Activated CD8-positive, alpha-beta memory T cell treated with anti-CD3 and anti-CD28 coated beads for 36 hours (primary cell): ENCODE results near the gene RAB13. TPM values are rescaled to one million over a fixed set of nuclear protein-coding genes. Genes with fewer than 3 reads are reported as not detected.

ENCODE experiments used
- CTCF ChIA-PET: fragments of 350-600 bp; sonication (Branson Sonifier 250); formaldehyde crosslinking; loops from one replicate; lab custom pipeline; 2021; ENCODE audit warnings: antibody characterized with exemption; lab: Charles Lee
- POLR2A ChIA-PET: fragments of 350-600 bp; sonication (Branson Sonifier 250); formaldehyde crosslinking; loops from one replicate; lab custom pipeline; 2021; ENCODE audit warnings: antibody characterized with exemption; lab: Charles Lee
- total RNA-seq, 2 experiments: library from RNA; stranded (reverse); gene quantifications; one replicate each; pipeline ENCODE4 v1.2.3, GENCODE V29; 2021

Gene RAB13
- total RNA-seq, 2 experiments from 2014 or later, result 15.5 to 16.6 TPM

DNA sequence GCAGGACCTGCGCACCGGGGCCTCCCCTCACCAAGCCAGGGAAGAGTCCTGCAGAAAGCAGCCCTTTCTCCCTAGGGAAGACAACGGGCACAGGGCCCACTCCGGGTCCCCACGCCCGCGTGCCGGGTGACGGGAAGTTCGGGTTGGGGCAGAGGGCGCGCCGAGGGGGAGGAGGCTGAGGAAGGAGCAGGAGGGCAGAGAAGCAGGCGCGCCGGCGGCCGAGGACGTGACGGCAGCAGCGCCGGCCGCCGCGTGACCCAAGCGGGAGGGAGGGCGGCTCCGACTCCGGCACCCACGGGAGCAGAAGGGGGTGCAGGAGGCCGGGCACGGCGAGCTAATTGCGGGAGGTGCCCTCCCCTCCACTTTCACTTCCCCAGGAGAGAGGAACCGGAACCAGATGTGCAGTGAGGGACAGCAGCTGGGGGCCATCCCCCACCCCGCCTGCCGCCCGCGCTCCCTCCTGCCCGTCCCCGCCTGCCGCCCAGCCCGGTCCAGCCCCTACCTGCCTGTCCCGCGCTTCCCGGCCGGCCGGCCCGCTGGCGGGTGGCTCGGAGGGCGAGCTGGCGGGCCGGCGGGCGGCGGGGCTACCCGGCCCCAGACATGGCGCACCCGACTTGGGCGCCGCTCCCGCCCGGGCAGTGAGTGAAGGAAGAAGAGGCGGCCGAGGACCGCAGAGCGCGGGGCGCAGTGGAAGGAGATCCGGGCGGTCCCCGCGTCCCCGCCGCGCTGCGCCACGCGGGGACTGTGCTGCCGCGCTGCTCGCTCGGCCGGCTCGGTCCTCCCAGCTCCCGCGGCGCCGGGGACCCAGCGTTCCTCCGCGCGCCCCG is 40.1 kb downstream of the RAB13 start:
- ChIA-PET CTCF (interaction anchor here (0.6 to 4.2 kb wide), 25 partner anchors 10 to 154 kb away, joined by 3 to 31 read pairs (median 5); partner anchors contain the start of genes CREB3L4, CRTC2, GATAD2B and JTB), POLR2A (interaction anchor here (0.5 to 3.5 kb wide), 14 partner anchors 11 to 306 kb away, joined by 3 to 32 read pairs (median 6); partner anchors contain the start of genes CREB3L4, CRTC2, GATAD2B and JTB)

DNA sequence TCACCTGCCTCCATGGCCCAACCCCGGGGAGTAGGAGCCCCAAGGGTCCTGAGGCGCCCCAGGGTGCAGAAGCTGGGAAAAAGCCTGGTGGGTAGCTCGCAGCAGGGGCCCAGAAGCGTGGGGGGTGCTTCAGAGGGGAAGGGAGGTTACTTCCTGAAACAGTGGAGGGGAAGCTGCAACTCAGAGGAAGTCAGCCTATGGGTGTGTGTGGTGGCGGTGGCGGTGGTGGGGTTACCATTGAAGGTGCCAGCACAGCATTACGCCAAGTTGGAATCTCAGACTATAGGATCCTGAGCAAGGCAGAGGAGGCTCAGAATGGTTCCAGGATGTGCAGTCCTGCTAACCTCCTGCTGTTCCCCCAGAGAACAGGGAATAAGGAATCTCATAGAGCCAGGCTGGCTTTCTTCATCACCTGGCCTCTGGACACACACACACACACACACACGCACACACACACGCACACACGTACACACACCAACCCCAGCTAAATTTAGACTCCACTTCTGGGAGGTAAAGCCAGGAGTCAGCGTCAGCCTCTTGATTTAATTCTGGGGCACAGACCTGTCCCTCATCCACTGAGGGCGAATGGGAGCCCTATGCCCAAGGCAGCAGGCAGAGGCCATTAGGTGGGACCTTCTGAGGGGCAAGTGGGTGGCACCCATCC is 40.9 kb downstream of the RAB13 start:
- POLR2A ChIA-PET, result interaction anchor here (1.1 to 3.5 kb wide), 6 partner anchors 12 to 45 kb away, joined by 4 to 32 read pairs (median 13); partner anchors contain the start of genes CREB3L4, CRTC2, GATAD2B and JTB
- CTCF ChIA-PET, result interaction anchor here (0.6 to 4.2 kb wide), 18 partner anchors 11 to 328 kb away, joined by 3 to 31 read pairs (median 5); partner anchors contain the start of genes CREB3L4, CRTC2, GATAD2B and JTB

DNA sequence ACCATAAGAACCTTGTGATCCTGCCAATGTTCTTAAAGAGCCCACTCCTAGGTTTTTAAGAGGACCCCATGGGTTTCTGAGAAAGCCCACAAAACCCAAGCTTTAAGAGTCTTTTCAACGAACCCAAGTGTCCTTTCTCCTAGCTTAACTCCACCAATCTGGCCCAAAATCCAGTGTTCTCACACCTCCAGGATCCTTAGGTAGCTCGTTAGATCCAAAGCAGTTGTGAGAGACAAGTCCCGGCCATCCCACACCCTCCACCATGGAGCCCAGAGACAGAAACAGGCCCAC is 41.4 kb downstream of the RAB13 start:
- POLR2A ChIA-PET, result interaction anchor here (1.1 to 3.5 kb wide), 5 partner anchors 13 to 46 kb away, joined by 4 to 32 read pairs (median 5); partner anchors contain the start of genes CREB3L4, CRTC2, GATAD2B and JTB
- CTCF ChIA-PET, result interaction anchor here (0.6 to 4.2 kb wide), 8 partner anchors 13 to 328 kb away, joined by 3 to 29 read pairs (median 4); partner anchors contain the start of genes GATAD2B, RAB13 and RPS27

DNA sequence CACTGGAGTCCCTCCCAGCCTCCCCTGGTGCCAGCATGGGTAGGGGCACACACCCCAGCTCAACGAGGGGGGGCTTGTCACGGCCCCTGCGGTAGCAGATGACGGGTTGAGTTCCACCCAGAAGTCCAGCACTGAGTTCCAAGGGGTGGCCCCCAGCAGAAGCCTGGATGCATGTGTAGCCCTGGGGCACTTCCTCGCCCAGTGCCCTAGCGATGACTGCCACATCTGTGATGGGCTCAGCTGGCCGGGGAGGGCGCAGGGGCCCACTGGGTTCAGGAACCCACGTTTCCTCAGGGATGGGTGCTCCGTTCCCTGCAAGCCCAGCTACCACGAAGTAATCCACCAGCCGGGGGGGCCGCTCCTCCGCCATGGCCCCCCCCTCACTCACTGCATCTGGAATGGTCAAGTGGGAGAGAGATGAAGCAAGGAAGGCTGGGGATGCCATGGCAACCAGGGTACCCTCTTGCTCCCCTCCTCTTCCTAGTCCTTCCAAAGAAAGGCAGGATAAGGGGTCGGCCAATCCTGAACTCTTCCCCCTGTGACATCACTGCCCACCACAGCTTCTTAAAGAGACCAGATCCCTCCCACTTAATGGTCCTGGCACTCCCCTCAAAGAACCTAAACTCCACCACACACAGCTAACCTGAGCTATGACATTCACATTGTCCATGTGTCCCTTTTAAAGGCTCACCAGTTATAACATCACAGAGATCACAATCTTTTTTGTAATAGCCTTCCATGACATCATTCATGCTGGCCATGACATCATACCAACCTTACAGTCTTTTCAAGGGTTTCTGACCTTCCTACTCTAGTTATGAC is 41.9 kb downstream of the RAB13 start:
- ChIA-PET CTCF (interaction anchor here (0.6 to 4.2 kb wide), 8 partner anchors 13 to 329 kb away, joined by 3 to 29 read pairs (median 4); partner anchors contain the start of genes CREB3L4, GATAD2B, RAB13 and RPS27), POLR2A (interaction anchor here (0.5 to 3.5 kb wide), 7 partner anchors 13 to 46 kb away, joined by 3 to 32 read pairs (median 5); partner anchors contain the start of genes CREB3L4, CRTC2, GATAD2B and JTB)

DNA sequence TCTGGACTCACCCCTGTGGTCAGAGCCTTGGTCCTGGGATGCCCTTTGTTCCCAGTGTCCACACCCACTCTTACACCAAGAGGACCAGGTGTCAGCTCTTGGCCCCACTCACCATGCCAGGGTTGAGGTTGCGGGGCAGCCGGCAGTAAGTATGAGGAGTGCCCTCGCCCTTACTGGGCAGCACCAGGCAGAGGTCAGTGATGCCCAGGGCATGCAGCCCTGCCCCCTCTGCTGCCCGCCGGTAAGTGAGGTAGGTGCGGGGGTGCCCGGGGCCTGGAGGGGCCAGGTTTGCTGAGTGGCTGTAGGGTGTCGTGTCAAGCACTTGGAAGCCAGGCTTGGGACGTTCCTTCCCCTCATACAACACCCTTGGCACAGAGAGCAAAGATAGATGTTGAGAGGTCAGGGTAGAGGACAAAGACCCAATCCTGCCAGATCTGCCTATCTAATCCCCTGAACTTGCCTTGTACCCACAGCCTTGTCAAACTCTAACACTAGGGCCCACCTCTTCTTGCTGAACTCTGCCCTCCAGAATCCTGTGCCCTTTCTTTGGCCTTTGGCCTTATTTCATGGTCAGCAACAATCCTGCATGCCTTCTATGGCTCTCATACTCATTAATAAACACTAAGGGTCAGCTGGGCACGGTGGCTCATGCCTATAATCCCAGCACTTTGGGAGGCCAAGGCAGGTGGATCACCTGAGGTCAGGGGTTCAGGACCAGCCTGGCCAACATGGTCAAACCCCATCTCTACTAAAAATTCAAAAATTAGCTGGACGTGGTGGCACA is 43.2 kb downstream of the RAB13 start:
- POLR2A ChIA-PET, result interaction anchor here (1.1 kb wide), 1 partner anchor 20 kb away, joined by 10 read pairs; the partner anchor contains the start of gene GATAD2B
- CTCF ChIA-PET, result interaction anchor here (0.6 to 4.2 kb wide), 4 partner anchors 22 to 44 kb away, joined by 3 to 29 read pairs (median 16); partner anchors contain the start of genes CREB3L4, GATAD2B and RAB13

DNA sequence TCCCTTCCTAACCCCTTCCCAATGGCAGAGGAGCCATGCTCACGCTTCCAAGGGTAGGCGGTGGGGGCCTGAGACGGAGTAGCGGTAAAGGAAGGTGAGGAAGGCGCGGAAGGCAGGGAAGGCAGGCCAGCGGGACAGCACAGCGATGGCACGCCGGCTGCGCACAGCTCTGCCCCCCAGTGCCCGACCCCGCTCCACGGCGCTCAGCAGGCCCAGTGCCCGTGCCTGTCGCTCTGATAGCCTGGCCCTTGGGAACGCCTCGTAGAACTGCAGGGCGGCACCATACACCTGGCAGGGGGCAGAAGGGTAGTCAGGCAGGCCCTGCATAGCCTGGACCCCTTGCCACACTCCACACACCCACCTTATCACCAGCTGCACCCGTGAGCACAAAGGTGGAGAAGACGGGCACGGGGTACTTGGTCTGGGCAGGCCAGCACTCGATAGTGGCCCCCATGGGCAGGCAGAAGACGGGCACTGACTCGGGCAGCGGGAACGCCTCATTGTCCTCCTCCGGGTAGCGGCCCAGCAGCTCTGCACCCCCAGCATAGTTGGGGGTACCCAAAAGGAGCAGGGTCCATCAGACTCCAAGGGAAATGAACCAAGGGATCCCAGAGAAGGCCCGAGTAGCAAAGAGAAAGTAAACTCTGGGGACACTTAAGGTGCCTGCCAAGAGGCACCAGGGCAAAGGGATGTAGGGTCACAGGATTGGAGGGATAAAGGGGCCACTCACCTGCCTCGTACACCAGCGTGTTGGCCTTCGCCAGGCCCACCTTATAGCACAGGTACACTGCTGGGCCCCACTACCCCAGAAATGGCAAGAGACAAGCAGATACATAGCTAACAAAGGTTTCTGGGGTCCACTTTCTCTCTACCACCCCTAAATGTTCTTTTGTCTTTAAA is 44.1 kb downstream of the RAB13 start:
- CTCF ChIA-PET, result no interaction called here
- POLR2A ChIA-PET, result no interaction called here

DNA sequence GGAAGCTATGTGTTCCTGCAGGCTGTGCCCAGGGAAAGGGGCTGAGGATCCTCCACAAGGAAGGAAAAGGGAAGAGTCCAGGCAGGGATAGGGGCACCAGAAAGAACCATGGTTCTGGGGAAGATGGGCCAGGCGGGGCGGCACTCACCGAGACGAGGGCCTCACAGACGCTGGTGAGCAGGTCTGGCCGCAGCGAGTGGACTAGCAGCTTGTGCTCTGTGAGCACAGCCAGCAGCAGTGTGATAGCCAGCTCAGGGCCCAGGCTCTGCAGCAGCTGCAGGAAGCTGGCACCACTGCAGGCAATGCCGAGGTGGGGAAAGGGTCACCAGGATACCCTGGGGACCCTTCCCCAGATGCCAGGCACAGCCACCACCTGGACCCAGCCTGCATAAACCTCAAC is 45.4 kb downstream of the RAB13 start:
- ChIA-PET CTCF (interaction anchor here (0.8 kb wide), 1 partner anchor 10 kb away, joined by 3 read pairs; no protein-coding TSS in a partner anchor), POLR2A (no interaction called here)

DNA sequence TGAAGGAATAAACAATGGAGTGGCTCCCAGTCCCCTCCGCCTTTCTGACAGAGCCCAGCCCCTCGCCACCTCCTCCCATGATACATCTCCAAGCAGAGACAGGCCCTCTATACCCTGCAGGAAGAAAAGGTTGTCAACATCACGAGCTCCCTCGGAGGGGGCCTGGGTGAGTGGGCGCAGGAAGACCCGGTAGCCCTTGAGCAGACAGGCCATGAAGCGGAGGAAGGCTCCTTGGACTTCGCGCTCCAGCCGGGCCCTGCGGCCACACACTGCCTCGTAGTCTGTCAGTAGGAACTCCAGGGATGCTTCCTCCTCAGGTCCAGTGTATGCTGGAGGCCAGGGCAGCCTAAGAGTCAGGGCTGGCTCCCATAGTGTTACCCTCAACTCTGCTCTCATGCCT is 46.7 kb downstream of the RAB13 start:
- ChIA-PET POLR2A (no interaction called here), CTCF (interaction anchor here (0.6 kb wide), 1 partner anchor 85 kb away, joined by 3 read pairs; no protein-coding TSS in a partner anchor)

DNA sequence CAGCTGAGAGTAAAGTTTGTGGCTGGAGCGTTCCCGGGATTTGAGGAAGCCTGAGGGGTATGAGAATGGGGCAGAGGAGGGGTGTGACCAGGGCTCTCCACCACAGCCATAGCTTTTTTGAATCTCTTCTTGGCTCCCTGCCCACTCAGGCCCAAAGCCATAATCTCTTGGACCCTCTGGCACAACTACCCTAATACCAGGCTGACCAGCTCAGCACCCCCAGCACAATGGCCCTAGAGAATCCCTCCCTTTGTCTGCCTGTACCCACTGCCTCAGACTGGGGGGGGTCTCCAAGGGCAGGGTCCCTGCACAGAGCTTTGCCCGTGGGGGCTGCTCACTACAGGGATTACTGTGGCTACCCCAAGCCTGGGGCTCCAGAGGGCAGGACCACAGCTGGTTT is 47.1 kb downstream of the RAB13 start:
- CTCF ChIA-PET, result interaction anchor here (0.5 kb wide), 1 partner anchor 31 kb away, joined by 3 read pairs; no protein-coding TSS in a partner anchor

DNA sequence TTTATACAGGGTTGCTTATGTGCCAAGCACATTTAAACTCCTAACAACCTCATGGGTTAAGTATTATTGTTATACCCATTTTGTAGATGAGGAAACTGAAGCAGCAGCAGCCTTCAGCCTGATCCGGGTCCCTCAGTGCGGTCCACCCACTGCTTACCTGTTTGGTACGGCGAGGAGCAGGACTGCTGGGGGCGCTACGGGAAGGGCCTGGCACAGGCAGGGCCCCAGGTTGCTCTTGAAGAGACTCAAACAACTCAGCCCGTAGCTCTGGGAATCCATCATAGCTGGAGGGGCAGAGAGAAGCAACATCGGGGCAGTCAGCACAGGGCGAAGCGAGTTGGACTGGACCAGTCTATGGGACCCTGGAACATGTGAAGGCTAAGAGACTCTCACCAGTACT is 48.8 kb downstream of the RAB13 start:
- ChIA-PET CTCF (no interaction called here), POLR2A (no interaction called here)

More for the DNA sequence above, 47.1 kb downstream of the RAB13 start:
- POLR2A ChIA-PET, result no interaction called here

DNA sequence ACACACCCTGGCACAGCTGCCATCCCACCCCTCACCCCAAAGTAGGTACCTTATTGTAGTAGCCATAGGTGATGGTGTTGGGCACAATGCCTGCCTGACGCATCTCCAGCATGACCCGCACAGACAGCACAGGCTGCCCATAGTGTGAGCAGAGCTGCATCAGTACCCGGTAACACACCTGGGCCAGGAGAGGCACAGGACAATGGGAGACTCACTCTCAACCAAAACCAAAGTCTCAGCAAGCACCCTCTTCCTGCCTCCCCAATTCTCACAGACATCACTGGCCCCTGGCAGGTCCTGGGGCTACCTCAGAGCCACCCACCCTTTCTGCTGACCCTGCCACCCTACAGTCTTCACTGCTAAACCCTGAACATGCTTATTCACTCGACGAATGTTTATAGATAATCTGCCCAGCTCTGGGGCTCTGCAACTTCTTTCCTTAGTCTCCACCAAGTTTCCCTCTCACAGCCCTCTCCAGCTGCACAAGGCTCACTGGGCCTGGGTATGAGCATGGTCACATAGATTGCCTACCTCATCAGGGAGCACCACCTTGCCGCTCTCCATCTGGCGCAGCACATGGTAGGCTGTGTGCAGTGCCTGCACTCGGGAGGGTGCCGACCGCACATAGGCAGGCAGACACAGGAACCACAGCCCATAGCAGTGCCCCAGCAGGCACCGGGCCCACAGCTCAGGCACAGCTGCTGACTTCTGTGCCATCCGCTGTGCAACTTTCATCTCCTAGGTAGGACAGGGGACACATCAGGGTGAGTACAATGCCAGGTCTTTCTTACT is 49.9 kb downstream of the RAB13 start:
- CTCF ChIA-PET, result no interaction called here
- POLR2A ChIA-PET, result no interaction called here

DNA sequence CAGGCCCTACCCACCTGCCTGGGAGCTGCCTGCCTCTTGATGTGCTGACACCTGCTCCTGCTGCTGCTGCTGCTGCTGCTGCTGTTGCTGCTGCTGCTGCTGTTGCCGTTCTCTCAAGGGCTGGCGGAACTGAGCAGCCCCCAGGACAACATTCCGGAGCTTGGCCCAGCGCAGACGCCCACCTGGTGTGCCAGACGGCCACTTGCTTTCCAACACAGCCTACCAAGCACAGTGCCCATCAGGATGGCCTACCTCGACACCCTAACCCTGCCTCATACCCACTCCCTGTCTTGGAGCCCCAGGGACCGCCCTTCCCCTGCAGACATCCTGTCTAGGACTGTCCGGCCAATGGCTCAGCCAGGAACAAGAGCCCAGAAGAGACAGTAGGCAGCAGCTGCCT is 51.4 kb downstream of the RAB13 start:
- POLR2A ChIA-PET, result no interaction called here
- CTCF ChIA-PET, result no interaction called here

DNA sequence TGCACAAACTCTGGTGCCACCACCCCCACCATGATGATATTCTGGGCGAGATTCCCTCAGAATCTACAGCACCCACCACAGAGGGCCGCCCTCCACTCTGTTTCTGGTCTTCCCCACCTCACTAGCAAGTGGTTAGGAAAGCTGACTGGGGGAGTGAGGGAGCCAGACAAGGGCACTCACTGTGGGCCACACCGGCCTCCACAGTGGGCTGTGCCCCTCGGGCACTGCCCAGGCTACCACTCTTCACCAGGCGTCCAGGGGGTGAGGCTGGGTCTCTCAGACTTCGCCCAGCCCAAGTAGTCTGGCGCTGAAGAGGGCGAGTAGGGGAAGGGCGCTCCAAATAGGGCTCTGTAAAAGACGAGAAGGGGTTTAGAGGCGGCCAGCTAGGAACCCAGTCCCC is 52.2 kb downstream of the RAB13 start:
- ChIA-PET POLR2A (interaction anchor here (0.5 kb wide), 1 partner anchor 29 kb away, joined by 3 read pairs; no protein-coding TSS in a partner anchor), CTCF (no interaction called here)

DNA sequence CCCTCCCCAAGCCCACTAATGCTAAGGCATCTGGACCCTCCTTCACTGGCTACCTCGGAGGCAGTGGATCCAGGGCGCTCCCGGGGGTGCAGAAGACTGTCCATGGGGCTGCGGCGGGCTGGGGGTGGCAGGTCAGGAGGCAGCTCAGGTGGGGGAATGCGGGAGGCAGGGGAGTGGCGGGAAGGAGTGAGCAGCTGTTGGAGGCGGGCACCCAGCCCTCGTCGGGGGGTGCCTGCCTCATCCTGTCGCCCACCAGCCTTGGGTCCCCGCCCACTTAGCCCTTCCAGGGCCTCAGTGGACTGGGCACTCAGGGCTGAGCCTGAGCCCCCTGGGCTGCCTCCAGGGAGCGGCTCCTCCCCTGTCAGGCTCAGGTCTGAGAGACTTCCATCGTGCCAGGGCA is 52.7 kb downstream of the RAB13 start:
- ChIA-PET CTCF (no interaction called here), POLR2A (no interaction called here)

DNA sequence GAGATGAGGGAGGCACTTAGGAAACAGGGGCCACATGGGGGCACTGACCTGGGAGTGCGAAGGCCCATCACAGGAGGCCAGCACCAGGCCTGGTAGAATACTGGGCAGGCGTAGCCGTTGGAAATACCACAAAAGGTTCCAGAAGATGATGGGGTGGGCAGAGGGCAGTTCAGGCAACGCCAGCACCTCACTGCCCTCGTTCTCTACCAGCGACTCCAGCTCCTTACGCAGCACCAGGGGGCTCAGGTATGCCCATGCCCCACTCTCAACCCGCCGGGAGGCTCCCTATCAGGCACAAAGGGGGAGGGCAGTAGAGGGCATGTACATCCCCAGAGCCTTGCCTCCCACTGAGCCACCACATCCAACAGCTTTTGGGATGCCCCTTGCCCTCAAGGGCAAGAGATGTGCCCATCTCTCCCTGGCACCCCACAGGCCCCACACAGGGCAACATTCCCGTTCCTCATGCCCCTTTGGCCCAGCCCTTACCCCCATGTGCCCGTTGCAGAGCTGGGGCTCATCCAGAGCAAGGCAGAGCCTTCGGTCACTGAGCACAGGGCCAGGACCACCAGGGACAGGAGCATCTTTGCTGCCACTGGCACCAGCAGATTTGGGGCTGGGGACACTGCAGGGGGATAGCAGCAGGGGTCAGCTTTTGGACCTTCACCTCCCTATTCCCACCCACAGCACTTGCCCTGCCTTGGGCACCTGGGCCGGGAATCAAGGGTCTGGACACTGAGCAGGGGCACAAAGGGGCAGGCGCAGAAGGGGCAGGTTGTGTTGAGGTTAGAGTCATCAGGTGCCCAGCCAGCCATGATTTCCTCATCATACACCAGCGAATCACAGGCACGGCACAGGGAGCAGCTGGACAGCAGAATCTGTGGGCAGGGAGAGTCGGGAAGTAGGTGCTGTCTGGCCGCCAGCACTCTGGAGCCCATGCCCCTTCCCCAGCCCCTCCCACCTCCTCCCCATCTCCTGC is 53.7 kb downstream of the RAB13 start:
- POLR2A ChIA-PET, result no interaction called here
- CTCF ChIA-PET, result interaction anchor here (0.6 kb wide), 1 partner anchor 16 kb away, joined by 3 read pairs; no protein-coding TSS in a partner anchor
